Fibroblast of skin of right quadriceps (primary cell): ENCODE results near the gene NASP.
A peak's percentile ranks its signal among the peaks of the same experiment; 100 is the strongest.

Experiments
- DNase-seq: peaks from one replicate; pipeline ENCODE4 v3.0.0-alpha.2; 2013

NASP gene

DNA sequence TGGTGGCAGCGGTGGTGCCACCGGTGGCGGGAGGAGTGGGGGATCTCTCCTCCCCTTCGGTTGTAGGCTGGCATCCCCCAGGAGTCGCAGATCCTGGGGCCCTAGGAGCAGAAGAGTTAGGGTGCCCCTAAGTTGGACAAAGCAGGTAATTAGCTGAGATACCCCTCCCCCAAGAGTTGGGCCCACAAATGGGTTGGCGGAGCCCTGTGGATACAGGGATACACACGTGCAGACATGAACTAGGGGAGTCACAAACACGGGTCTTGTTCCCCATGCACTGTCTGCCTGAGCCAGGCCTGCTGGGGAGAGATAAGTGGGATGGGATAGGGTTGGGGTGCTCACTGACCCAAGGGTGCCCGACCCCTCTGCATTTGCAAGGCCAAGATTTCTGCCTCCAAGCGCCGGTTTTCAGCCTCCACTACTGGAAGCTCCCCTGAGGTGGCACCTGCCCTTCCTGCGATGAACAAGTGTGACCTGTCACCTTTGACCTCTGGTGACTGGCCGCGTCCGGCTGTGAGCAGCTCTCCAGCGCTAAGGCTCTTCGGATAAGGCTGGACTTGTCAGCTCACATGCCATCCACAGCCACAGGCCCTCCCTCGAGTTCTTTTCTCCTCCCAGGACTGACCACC, 38.2 kb downstream of the NASP start:
- DNase-seq = no peak

DNA sequence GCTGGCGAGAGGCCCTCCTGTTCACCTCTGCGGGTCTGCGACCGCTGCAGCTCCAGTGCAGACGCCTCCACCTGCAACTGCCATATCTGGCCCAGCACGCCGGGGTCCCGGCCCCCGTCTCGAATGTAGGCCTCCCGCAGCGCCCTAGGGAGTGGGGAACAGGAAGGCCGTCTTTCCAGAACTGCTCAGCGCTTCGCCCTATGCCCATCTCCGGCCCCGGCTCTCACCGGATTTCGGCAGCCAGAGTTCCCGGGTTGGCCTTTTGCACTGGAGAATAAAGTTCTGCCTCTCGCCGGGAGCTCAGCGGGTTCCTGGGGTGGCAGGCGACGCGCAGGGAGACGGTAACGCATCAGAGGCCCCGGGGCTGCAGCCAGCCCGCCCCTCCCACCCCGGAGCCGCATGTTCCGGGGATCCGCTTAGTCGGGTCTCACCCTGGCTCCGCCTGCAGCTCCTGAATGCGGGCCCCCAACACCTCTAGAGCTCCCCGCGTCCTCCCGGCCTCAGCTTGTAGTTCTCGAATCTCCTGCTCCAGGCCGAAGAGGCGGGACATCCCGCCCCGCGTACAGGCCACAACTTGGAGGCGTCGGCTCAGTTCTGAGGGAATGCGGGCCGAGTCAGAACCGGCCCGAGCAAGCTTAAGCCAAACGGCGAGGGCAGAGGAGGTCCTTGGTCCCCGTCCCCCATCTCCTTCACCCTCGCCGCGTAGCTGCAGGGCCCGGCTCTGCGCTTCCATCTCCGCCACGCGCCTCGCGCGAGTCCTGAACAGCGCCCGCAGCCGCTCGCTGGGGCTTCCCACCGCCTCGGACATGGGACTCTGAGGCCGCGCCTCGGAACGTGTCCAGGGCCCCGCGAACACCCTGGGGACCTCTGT, 38.9 kb downstream of the NASP start:
- no peak for DNase-seq

DNA sequence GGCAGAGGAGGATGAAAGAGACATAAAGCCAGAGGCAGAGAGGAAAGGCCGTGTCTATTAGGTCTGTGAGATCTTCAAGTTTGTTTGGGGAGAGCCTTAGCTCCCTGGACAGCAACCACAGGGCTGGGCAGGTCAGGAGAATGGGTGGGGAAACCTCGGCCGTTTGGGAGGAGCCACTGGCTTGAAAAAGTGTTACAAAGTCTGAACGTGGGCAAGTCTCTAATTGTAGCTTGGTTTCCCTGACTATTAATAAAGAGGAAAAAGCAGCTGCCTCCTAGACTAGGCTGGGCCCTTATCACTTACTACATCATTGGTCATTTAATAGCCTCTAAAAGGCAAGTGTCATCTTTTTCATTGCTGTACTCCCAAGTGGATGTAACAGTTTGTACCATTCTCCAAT, 40.1 kb downstream of the NASP start, which contains the start of gene CCDC17:
TSS of gene CCDC17 (minus strand) at position 83 of the 400 bp plus-strand sequence. CDS start 145 bp downstream, outside the sequence.
- DNase-seq = no peak

DNA sequence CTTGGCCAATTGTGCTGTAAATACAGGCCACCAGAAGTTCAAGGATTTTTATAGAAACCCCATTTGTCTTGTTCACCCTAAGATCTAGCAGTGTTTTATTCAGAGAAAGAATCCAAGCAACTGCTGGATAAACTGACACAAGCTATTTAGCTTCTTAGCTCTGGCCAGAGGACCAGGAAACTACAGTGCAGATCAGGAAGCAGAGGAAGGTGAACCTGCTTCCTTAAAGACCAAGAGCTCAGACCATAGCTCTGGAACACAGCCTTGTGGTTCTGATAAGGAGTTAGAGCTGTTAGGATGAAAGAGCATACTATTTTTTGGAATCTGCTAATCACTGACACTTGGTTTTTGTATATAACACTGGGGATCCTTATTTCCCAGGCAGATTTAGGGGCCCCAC, 45.2 kb downstream of the NASP start:
- DNase-seq = no peak

DNA sequence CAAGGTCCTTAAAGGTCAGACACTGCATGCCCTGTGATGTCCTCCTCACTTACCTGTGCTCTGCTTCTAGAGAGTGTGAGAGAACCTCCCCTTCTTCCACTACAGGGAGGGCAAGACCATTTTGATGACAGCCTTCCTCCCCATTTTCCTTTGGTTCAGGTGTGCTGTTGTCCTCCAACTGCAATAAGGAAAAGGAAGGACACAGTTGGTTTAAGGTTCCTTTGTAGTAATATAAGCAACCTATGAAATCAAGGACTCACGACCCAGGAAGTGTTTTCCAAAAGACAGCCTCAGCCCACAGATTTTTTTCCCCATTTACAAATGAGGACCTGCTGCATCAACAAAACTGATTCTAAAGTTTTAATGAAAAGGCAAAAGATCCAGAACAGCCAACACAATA, 46.6 kb downstream of the NASP start:
- no peak for DNase-seq

DNA sequence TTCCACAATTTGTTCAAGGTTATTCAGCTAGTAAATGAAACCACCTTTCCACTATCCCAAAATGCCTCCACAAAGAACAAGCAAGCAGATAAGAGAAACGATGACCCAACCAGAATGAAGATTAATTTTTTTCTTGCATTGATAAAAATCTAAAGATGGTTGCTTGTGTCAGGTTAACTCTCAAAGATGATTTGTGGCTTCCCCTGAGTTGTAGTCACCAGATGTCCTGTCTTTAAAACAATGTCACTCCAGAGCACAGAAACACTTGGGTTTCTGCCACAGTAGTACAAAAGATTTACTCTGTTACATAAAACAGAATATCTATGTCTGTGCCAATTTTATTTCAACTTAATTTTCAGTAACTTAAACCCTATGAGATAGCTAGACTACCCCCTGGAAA, 51.4 kb downstream of the NASP start:
- no peak for DNase-seq

DNA sequence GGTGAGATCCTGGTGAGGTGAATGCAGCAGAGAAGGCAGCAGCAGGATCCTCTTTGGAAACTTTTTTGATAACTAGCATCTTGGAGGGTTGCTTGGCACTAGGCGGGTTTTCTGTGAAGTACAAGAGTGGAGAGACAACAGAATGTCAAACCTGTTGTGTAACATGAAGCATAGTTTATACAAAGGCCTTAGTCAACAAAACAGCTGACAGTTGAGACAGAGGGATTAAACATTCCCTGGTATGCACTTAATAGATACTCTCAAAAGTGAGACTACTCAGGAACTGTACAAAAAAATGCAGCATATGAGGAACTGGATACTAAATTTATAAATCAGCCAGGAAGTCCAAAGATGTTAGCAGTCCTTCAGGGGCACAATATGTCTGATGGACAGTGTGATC, 56.5 kb downstream of the NASP start:
- no peak for DNase-seq

DNA sequence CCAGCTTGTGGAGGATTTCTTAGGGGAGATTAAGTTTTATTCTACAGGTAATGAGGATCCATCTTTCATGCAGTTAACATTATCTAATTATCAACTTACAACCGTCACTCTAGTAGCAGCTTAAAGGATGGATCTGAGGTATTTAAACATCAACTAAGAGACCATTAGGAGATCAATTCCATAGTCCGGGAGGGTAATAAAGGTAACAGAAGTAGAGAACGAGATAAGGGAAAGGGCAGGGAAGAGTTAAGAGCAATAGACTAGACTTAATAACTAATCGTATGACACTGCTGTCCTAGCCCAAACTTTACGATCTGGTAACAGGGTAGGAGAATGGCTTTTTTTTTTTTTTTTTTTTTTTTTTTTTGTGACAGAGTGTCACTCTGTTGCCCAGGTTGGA, 59.5 kb downstream of the NASP start:
- DNase-seq = no peak

DNA sequence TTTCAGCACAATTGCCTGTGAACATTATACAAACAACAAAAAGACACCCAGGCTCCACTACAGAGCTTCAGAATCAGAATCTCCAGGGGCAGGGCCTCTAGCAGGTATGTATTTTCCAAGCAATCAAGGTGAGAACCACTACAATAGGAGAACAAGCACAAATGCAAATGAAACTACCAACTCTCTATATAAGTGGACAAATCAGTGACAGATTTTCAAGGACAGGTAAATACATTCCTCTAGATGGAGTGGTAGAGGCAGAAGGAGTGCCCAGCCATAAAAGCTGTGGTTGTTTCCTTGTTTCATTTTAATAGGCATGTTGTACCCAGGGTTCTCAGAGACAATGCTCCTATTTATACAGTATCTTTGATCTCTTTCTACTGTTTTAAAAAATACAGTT, 60.1 kb downstream of the NASP start:
- DNase-seq = no peak

DNA sequence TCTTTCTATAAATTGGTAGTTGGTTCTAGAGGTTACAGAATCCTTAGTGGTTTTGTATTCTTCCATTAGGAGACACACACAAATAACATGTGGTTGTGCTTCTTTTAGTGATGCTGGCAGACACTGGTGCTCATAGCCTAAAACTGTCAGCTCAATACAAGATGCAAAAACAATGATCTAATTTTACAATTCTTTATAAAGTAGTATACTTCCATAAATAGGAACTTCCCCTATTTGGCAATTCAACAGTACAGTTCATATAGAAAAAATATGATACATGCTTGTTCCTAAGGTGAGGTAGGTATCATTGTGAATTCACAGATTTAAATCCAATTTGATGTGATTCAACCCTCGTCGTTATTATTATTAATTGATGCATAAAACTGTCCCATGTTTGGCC, 60.8 kb downstream of the NASP start:
- no peak for DNase-seq

DNA sequence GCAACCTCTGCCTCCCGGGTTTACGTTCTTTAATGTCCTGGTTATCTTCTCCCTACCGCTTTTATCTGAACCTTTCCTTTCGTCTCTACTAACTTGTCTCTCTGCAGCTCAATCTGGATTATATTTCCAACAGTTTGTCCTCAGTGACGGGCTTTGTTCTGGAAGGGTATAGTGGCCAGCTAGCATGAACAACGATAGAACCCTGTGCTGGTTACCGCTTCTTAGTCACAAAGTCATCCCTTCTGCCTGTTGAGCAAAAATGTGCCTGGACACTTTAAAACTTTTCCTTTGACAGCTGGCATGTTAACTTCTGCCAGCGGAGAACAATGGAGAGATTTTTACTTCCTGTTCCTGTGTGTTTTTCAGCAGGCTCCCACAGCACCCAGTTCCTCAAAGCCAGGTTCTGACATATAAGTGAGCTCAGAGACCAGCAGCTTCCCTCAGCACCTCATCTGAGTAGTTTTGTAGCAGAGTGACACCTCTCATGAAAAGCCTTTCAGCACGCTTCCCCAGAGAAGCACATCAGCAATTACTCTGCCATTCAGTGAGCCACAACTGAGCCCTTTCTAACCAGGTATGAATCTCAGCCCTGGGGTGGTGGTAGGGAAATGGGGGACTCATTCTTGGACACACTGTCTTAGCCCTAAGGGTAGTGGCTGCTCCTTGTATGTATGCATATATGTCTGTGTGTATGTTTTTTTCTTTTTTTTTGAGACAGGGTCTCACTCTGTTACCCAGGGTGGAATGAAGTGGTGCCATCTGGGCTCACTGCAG, 63.6 kb downstream of the NASP start:
- no peak for DNase-seq

DNA sequence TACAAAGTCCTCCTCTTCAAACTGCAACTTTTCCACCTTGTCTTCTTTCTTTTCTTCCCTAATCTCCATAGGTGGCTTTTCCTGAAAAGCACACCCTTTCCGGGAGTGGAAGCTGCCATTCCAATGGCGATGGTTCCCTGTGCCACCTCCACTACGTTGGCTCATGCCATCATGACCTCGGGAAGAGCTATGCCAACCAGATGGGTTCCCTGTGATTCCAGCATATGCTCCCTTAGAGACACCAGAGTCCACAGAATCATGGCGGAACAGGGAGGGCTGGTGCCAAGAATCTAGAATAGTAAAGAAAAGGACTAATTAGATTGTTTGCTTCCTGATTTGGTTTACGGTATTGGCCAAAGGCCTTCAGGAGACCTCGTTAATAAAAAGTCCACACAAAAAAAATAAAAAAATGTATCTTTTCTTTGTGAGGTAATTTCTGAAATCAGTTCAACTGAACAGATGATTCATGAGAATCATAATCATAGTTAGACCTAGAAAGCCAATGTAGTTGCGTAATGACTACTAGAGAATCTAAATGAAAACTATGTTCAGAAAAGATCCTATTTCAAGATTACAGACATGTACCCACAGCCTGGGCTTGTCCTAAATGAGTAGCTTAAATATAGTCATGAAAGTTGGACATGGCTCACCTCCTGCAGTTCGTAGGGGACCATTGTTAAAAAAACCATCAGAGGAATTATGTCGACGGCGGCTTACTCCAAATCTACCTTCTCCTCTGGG, 70.9 kb downstream of the NASP start:
- peak; percentile 28 for DNase-seq

DNA sequence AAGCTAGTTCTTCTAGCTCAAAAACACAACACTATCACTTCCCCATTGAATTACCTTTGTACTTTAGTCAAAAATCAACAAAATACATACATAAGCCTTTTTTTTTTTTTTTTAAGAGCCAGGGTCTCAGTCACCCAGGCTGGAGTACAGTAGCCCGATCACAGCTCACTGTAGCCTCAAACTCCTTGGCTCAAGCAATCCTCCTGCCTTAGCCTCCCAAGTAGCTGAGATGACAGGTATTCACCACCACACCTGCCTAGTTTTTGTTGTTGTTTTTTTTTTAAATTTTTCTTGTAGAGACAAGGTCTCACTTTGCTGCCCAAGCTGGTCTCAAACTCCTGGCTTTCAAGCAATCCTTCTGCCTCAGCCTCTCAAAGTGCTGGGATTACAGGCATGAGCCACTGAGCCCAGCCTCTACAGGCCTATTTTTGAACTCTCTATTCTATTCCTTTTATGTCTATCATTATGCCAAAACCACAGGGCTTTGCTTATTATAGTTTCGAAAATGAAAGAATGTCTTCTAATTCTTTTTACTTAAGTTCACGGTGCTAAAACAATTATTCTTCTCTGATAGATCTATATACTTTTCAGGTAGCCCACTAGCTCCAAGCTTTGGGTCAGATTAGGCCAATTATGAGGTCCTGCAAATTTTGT, 72.9 kb downstream of the NASP start:
- DNase-seq = no peak

DNA sequence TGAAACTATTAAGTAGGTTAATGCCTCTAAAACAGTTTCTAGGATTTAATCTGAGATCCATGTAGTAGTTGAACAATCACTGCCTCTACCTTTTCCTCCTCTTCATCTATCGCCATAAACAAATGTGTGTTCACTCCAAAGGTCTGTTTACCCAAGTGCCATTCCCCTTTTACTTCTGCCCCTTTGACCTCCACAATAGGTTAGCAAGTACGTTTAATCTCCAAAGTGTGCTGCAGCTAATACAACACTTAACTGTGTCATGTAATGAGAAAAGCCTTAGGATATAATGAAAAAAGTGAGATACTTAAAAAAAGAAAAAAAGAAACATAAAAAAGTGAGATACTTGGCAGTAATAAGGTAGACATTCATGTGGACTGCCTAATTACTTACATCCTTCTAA, 74.3 kb downstream of the NASP start:
- no peak for DNase-seq

DNA sequence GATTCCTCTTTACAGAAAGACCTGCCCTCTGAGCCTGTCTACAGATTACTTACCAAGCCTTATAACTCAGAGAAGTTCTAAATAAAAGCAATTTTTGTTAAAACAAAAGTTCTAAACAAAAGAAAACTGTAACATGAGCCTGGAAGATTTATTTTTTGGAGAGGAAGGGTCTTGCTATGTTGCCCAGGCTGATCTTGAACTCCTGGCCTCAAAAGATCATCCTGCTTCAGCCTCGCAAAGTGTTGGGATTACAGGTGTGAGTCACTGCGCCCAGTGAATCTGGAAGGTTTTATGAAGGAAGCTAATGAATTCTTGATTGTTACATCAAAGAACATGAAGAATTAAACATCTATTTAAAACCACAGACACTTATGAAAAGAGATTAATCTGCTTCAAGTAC, 75.4 kb downstream of the NASP start:
- no peak for DNase-seq

DNA sequence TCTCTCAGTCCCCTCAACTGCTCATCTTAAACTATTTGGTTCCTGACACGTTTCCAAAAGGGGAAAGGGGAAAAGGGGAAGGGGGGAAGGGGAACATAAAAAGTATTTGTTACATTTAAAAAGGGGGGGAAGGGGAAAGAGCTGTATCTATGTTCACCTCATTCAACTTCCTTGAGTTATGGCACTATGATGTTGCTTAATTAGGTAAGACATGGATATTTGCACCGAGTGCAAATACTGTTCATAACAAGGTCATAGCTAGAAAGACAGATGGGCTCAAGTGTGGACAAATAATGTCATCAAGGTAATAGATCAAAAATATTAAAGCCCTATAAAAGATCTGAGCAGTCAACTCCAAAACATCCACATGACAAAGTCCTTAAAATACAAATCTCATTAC, 76.5 kb downstream of the NASP start:
- no peak for DNase-seq

DNA sequence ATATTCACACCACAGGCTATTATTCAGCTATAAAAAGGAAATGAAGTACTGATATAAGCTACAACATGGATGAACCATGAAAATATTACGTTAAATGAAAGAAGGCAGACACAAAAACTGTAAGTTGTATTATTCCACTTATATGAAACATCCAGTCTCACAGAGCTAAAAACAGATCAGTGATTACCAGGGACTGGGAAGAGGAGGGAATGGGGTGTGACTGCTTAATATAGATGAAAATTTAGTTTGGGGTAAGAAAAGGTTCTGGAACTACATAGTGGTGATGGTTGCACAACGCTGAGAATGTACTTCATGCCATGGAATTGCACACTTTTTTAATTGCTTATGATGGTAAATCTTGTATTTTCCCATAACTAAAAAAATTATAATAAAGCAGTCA, 83.0 kb downstream of the NASP start:
- no peak for DNase-seq

DNA sequence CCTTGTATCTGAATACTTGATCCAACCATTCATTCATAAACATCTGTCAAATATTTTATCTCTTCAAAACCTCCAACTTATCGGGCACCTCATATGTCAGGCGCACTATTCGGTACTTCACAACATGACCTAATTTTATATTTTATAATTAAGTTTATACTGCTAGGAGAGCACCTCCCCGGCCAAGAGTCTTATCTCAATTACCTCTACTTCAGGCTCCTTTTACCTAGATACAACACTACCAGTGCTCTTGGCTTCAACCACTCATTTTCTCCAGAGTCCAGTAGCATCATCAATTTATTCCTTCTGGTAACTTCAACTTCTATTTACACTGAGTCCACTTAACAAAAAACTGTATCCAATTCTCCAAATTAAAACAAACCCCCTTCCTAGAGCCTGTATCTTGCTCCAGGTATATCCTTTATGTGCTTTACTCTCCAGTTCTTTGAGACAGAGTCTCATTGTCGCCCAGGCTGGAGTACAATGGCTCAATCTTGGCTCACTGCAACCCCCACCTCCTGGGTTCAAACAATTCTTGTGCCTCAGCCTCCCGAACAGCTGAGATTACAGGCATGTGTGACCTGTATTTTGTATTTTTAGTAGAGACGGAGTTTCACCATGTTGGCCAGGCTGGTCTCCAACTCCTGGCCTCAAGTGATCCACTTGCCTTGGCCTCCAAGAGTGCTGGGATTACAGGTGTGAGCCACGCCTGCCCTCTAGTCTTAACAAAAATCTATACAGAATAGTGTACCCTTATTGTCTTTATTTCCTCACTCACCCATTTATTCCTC, 83.7 kb downstream of the NASP start:
- DNase-seq = no peak
